ENCODE measurements around the gene RUVBL2.

RUVBL2 gene

DNA sequence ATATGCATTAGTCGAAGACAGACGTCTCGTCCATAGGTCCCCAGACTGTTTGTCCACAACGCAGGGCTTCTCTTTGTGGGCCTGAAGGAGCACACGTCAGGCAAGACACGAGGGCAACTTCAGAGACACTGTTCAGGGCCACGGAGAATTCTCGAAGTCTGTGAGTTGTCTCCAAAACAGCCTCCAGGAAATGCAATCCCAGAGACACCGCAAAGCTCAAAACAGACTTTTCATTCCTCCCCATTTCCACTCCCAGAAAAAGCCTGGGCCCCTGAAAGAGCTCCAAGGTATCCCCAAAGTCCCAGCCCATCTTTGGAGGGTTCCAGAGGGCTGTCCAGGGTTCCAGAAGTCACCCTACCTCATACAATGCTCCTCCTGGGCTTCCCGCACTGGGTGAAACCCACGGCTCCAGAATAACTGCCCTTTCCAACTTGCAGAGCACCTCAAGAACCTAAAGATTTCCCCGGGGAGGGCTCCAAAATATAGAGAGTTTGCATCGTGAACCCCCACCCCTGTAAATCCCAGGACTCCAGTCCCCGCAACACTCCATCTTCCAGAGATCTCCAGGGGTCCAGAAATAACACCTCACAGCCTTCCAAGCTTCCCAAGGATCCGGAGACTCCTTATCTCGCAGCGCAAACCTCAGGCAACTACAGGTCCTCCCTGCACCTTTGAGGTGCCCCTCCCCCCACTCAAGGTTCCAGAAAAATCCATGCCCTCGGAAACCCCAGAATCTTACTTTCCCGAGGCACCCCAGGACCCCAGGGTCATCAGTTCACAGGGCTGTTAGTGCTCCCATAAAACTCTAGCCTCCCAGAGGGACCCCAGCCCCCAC is 29.3 kb upstream of the RUVBL2 start:
- DNase-seq = no peak

DNA sequence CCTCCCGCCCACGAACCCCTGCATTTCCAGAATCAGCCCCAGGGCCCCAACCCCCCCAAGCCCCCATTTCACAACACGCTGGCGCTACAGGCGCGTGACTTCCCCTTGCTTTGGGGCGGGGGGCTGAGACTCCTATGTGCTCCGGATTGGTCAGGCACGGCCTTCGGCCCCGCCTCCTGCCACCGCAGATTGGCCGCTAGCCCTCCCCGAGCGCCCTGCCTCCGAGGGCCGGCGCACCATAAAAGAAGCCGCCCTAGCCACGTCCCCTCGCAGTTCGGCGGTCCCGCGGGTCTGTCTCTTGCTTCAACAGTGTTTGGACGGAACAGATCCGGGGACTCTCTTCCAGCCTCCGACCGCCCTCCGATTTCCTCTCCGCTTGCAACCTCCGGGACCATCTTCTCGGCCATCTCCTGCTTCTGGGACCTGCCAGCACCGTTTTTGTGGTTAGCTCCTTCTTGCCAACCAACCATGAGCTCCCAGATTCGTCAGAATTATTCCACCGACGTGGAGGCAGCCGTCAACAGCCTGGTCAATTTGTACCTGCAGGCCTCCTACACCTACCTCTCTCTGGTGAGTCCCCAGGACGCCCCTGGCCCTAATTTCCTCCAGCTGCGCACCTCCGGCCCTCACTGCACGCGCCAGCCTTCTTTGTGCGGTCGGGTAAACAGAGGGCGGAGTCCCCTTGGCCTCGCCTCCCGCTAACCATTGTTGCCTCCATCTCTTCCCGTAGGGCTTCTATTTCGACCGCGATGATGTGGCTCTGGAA is 28.5 kb upstream of the RUVBL2 start, which contains the start of gene FTL:
Gene FTL, plus strand, starts transcription at position 270 of the 766 bp plus-strand sequence. Its CDS starts 199 bp downstream, at position 469.
- DNase-seq = peak; percentile 90

DNA sequence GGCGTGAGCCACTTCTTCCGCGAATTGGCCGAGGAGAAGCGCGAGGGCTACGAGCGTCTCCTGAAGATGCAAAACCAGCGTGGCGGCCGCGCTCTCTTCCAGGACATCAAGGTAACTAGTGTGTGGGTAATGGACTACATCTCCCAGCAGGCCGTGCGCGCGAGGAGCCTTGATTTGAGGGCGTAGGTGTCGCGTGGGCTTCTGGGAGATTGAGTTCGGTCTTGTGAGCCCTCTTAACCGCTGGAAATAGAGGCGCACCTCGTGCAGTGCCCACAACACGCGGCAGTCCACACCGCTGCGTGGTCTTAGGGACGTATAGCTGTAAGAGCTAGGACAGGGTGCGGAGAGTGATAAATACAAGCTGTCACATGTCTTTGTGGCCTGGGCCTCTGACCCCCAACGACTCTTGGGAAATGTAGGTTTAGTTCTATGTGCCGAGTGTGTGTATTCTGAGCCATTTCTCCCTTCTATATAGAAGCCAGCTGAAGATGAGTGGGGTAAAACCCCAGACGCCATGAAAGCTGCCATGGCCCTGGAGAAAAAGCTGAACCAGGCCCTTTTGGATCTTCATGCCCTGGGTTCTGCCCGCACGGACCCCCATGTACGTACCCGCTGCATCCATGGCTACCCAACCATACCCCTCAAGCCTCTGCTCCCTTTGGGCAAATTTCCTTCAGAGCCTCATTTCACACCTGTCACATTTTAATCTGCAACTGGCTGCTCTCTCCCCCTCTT is 27.7 kb upstream of the RUVBL2 start:
- peak; percentile 90 for DNase-seq

DNA sequence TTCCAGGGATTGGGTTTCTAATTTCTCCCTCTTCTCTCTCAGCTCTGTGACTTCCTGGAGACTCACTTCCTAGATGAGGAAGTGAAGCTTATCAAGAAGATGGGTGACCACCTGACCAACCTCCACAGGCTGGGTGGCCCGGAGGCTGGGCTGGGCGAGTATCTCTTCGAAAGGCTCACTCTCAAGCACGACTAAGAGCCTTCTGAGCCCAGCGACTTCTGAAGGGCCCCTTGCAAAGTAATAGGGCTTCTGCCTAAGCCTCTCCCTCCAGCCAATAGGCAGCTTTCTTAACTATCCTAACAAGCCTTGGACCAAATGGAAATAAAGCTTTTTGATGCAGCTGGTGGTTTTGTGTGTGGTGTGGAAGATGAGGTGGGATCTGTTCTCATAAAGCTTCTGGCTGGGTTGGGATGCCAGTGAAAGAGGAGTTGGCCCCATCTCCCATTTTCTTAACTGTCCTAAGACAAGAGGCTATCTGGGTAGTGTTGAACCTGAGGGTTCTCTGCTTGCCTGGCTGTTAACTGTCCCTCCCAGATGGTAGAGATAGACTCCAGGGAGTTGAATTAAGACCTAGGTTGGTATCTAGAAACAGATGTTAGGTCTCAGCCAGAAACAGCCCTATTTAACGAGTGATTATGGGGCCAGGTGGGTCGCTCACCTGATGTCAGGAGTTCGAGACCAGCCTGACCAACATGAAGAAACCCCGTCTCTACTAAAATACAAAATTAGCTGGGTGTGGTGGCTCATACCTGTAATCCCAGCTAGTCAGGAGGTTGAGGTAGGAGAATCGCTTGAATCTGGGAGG is 26.9 kb upstream of the RUVBL2 start:
- no peak for DNase-seq

DNA sequence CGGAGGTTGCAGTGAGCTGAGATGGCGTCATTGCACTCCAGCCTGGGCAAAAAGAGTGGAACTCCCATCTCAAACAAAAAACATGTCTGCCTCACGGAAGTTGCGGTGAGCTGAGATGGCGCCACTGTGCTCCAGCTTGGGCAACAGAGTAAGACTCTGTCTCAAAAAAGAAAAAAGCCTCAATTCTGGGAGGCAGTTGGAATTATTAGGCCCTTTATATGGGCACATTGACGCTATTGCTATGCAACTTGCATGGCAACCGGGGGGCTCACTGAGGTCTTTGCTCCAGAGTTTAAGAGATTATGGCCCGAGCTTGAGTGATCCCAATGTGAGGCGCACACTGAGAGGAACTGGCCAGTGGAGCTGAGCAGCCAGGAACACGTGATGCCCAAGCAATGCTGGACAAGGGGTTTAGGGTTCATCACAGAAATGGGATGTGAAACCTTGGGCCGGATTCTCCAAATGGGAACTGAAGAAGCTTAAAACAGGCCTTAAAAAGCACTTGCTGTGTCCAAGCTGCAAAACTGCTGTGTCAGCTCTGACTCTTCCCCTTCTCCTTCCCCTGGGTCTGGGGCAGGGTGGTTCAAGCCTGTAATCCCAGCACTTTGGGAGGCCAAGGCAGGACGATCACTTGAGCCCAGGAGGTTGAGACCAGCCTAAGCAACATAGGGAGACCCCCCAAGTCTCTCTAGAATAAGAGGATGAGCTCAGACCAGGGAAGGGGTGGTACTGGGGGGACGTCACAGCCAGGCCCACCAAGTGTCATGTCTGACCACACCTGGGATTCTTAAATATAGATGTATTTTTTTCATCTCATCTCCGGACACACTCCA is 26.1 kb upstream of the RUVBL2 start:
- no peak for DNase-seq

DNA sequence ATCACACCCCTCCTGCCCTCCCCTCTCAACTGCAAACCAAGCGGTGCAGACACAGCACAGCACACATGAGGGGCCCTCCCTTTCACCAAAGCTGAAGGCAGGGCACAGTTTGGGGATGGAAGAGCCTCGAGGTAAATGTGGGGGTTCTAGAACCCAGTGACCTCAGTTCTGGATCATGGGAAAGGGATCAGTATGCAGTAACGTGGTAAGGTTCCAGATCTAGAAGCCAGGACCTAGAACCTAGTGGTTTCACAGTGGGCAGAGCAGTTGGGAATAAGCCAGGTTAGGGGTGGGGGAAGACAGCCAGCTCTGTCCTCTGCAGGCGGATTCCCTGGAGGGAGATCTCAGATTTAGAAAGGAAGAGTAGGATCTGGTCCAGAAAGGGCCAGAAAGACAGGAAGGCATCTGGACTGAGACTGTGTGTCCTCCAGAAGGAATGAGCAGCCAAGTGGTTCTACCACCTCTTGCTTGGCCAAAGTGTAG is 25.5 kb upstream of the RUVBL2 start:
- DNase-seq = no peak

- no peak for DNase-seq
Observed at GRCh38 chr19:48968813-48969218, 24.9 kb upstream of the RUVBL2 start.

- no peak for DNase-seq
Observed at GRCh38 chr19:48969276-48970138, 24.2 kb upstream of the RUVBL2 start.

GRCh38 chr19:48970139-48970766 is 23.4 kb upstream of the RUVBL2 start:
- no peak for DNase-seq

GRCh38 chr19:48970923-48971395 is 22.7 kb upstream of the RUVBL2 start:
- peak; percentile 89 for DNase-seq

- DNase-seq = peak; percentile 43
Observed at GRCh38 chr19:48975947-48976847, 17.5 kb upstream of the RUVBL2 start.

DNA sequence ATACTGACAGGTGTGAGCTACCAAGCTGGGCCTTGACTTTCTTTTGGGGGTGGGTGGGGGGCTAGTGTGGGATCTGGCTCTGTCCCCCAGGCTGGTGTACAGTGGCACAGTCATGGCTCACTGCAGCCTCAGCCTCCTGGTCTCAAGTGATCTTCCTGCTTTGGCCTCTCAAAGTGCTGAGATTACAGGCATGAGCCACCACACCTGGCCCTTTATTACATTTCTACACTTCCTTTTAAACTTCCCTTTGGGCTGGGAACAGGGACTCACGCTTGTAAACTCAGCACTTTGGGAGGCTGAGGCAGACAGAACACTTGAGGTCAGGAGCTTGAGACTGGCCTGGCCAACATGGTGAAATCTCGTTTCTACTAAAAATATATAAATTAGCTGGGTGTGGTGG is 16.6 kb upstream of the RUVBL2 start:
- no peak for DNase-seq

DNA sequence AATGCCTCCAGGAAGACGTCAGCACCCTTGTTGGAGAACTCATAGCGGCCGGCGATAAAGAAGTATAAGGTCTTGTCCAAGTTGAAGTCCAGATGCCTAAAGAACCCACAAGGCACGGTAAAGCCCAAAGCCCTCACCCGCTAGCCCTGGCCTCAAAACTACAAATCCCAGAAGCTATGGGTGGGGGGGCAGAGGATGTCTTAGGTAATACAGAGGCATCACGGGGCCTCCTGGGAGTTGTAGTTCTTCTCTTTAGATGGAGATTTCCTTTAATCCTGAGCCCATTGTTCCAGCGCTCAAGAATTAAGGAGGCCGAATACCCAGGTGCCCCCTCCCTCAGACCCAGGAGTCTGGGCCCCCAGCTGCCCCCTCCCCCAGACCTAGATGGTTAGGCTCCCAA is 11.4 kb upstream of the RUVBL2 start:
- DNase-seq = no peak

GRCh38 chr19:48985711-48986110 is 8.0 kb upstream of the RUVBL2 start:
- DNase-seq = no peak

GRCh38 chr19:48986211-48986610 is 7.5 kb upstream of the RUVBL2 start:
- DNase-seq = no peak

- DNase-seq = no peak
Observed at GRCh38 chr19:48987323-48987722, 6.4 kb upstream of the RUVBL2 start.

DNA sequence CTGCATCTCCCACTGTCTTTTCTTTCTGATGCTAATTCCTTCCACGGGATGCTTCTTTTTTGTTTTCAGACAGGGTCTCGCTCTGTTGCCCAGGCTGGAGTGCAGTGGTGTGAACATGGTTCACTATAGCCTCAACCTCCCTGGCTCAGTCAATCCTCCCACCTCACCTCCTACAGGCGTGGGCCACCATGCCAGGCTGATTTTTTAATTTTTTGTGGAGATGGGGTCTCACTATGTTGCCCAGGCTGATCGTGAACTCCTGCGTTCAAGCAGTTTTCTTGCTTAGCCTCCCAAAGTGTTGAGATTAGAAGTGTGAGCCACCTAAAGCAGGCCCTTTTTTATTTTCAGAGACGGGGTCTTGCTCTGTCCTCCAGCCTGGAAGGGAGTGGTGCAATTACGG is 5.4 kb upstream of the RUVBL2 start:
- DNase-seq = no peak

GRCh38 chr19:48988860-48989259 is 4.8 kb upstream of the RUVBL2 start:
- no peak for DNase-seq

Data from stimulated activated CD4-positive, alpha-beta T cell treated with anti-CD3 and anti-CD28 coated beads, Interleukin-4, amount 100 ng/mL, for 1 hour (primary cell).